LNCaP clone FGC (cell line): ENCODE data around the gene RNF149.
"Not testable (repeated sequence)": the region's sequence is repeated elsewhere in the genome, so short reads cannot be mapped to it uniquely, and the experiment has no call there.

Source experiments
- DNase-seq: peaks from one replicate; pipeline ENCODE4 v3.0.0-alpha.2; 2011; ENCODE audit warnings: low read depth
- H3K4me3 ChIP-seq: 2 replicates; pipeline ENCODE4 v1.5.1; 2011; ENCODE audit warnings: mild to moderate bottlenecking, low read depth, low read length, control low read depth
- CTCF ChIP-seq: IDR thresholded peaks from 2 replicates; pipeline ENCODE4 v1.5.1; 2012; ENCODE audit warnings: mild to moderate bottlenecking; ENCODE audit not compliant: control insufficient read depth, insufficient read depth; ENCODE audit errors: extremely low read depth

Gene RNF149, protein sequence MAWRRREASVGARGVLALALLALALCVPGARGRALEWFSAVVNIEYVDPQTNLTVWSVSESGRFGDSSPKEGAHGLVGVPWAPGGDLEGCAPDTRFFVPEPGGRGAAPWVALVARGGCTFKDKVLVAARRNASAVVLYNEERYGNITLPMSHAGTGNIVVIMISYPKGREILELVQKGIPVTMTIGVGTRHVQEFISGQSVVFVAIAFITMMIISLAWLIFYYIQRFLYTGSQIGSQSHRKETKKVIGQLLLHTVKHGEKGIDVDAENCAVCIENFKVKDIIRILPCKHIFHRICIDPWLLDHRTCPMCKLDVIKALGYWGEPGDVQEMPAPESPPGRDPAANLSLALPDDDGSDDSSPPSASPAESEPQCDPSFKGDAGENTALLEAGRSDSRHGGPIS

GRCh38 chr2:101308432-101309210, at the start of gene RNF149:
Gene RNF149 (minus strand): TSS chr2:101308701. CDS start chr2:101308588, 113 bp downstream.
- DNase-seq: peak; percentile 52
- TF ChIP-seq CTCF: no peak
- peak within 1 kb of the TSS; percentile 85 for H3K4me3 ChIP-seq

DNA sequence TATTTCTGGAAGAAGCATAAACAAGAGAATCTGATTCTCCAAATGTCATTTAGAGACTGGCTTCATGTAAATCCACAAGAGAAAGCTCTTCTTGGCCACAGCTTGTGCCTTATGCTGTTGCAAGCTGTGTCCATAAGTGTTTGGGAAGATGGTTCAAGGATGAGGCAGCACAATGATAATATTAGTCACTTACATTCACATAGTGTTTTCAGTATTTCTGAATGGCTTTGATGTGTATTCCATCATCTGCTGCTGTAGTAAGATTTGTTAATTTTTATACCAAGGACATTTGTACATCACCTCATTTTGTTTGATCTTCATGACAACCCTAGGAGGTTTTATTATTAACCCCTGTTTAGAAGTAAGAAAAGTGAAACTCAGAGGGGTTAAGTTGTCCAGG, 48.9 kb upstream of the RNF149 start:
- no peak overlapping the region for H3K4me3 ChIP-seq
- no peak for TF ChIP-seq CTCF
- DNase-seq: no peak

DNA sequence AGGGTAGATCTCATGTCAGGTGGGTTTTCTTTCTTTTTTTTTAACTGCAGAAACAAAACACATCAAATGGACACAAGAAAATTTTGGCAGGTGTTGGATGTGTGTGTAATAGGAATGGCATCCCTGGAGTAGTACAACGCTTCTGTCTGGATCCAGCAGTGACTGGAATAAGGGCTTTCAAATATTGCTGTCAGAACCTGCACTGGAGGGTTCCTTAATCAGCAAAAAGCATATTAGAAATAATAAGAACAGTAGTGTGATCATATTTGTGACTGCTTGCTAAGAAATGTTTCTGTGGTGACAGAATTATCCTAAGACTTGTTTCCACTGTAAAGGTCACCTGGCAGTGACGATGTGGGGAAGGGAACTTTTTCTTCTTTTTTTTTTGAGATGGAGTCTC, 48.0 kb upstream of the RNF149 start:
- TF ChIP-seq CTCF: no peak
- no peak overlapping the region for H3K4me3 ChIP-seq
- no peak for DNase-seq

GRCh38 chr2:101356055-101356454, 47.6 kb upstream of the RNF149 start:
- H3K4me3 ChIP-seq: no peak overlapping the region
- DNase-seq: no peak
- no peak for TF ChIP-seq CTCF

- no peak overlapping the region for H3K4me3 ChIP-seq
- TF ChIP-seq CTCF: no peak
- no peak for DNase-seq
These were observed 47.0 kb upstream of the RNF149 start for GRCh38 chr2:101355401-101356054.

- no peak for DNase-seq
- no peak overlapping the region for H3K4me3 ChIP-seq
- no peak for TF ChIP-seq CTCF
These were observed 46.2 kb upstream of the RNF149 start for GRCh38 chr2:101354420-101355311.

DNA sequence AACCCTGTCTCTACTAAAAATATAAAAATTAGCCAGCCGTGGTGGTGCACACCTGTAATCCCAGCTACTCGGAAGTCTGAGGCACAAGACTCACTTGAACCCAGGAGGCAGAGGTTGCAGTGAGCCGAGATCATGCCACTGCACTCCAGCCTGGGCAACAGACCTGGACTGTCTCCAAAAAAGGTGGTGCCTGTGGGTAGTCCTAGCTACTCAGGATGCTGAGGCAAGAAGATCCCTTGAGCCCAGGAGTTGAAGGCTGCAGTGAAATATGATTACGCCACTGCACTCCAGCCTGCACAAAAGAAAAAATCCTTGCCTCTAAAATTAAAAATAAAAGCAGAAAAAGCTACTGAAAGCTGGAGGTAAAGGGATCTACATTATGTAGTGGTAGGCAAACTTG, 44.1 kb upstream of the RNF149 start:
- not testable (repeated sequence) for DNase-seq

More for the DNA sequence above, 44.1 kb upstream of the RNF149 start:
- not testable (repeated sequence) for H3K4me3 ChIP-seq
